ENCODE results near the gene DELE1.
A peak's percentile ranks its signal among the peaks of the same experiment; 100 is the strongest.

GRCh38 chr5:141966275-141966962 is 42.7 kb downstream of the DELE1 start:
- TF ChIP-seq REST (IDR thresholded peaks at IDR 0.05): no peak
- TF ChIP-seq CTCF (IDR thresholded peaks at IDR 0.05; ENCODE audit: low read depth, low read length, missing input control): no peak
- TF ChIP-seq MAX (IDR thresholded peaks at IDR 0.05): peak; percentile 38
- peak; percentile 65 for TF ChIP-seq TAF1 (conservative IDR thresholded peaks at IDR 0.05)
- no peak for TF ChIP-seq FOXA1 (IDR thresholded peaks at IDR 0.05)
- TF ChIP-seq ATF3 (IDR thresholded peaks at IDR 0.05): no peak
- TF ChIP-seq SP1 (IDR thresholded peaks at IDR 0.05): peak; percentile 74
- TF ChIP-seq JUND (IDR thresholded peaks at IDR 0.05): peak in 1 of 2 donors; percentile 44
- no peak for TF ChIP-seq YY1 (IDR thresholded peaks at IDR 0.05)
- TF ChIP-seq RAD21 (IDR thresholded peaks at IDR 0.05): peak in 1 of 2 donors; percentile 8
- peak in 1 of 2 donors; percentile 16 for TF ChIP-seq GABPA (IDR thresholded peaks at IDR 0.05 in 1 of 2, conservative IDR thresholded peaks at IDR 0.05 in 1 of 2)
- peak; percentile 59 to 65 for TF ChIP-seq HNF4A (conservative IDR thresholded peaks at IDR 0.05)

Measured in liver (tissue), 3 donors.